H1 (cell line): ENCODE measurements around the gene ZNF831. TPM values are rescaled to one million over a fixed set of nuclear protein-coding genes. Genes with fewer than 3 reads are reported as not detected.

ENCODE experiments used
- CTCF ChIA-PET: fragments of 300-600 bp; sonication (Branson Sonifier 250); formaldehyde crosslinking; loops from one replicate; lab custom pipeline; 2021; ENCODE audit not compliant: partially characterized antibody; lab: Charles Lee
- POLR2A ChIA-PET: fragments of 300-600 bp; sonication (Branson Sonifier 250); formaldehyde crosslinking; loops from one replicate; lab custom pipeline; 2021; ENCODE audit warnings: inconsistent platforms; ENCODE audit not compliant: partially characterized antibody; lab: Charles Lee
- DNase-seq, 2 experiments: peaks; one replicate each; pipeline versions ENCODE4 v3.0.0 to v3.0.0-alpha.2; 2010 to 2022; ENCODE audit warnings: low spot score in 2 of 2, low read depth in 1 of 2, mixed read lengths in 1 of 2
- FAIRE-seq: peaks from 2 replicates; lab custom pipeline; 2011; peaks lifted over from hg19 to GRCh38; lab: Jason Lieb, UNC
- H2AFZ ChIP-seq: 2 replicates; pipeline ENCODE4 v1.8.1; 2012; ENCODE audit warnings: low read length, inconsistent platforms
- H2AK5ac ChIP-seq: 2 replicates; pipeline ENCODE4 v1.6.1; 2013; ENCODE audit warnings: low read depth, low read length
- H2BK120ac ChIP-seq: replicated peaks from 2 replicates; pipeline ENCODE3; 2013; ENCODE audit warnings: low read depth, low read length, inconsistent platforms
- H2BK12ac ChIP-seq: 2 replicates; pipeline ENCODE4 v1.6.1; 2013; ENCODE audit warnings: low read depth, low read length
- H2BK15ac ChIP-seq: 2 replicates; pipeline ENCODE4 v1.6.1; 2013; ENCODE audit warnings: low read length
- H2BK20ac ChIP-seq: 2 replicates; pipeline ENCODE4 v1.6.1; 2013; ENCODE audit warnings: low read length
- H2BK5ac ChIP-seq: 2 replicates; pipeline ENCODE4 v1.6.1; 2013; ENCODE audit warnings: low read depth, low read length
- H3K14ac ChIP-seq: 2 replicates; pipeline ENCODE4 v1.6.1; 2013; ENCODE audit warnings: inconsistent platforms; ENCODE audit not compliant: insufficient read length
- H3K18ac ChIP-seq: 2 replicates; pipeline ENCODE4 v1.6.1; 2013; ENCODE audit warnings: low read length; ENCODE audit errors: extremely low read depth
- H3K23ac ChIP-seq: 2 replicates; pipeline ENCODE4 v1.6.1; 2013; ENCODE audit warnings: inconsistent platforms; ENCODE audit not compliant: insufficient read length
- H3K23me2 ChIP-seq: 2 replicates; pipeline ENCODE4 v1.6.1; 2013; ENCODE audit warnings: low read depth, low read length
- H3K27ac ChIP-seq: 2 replicates; pipeline ENCODE4 v1.6.1; 2011; ENCODE audit warnings: low read depth, low read length, inconsistent platforms
- H3K27me3 ChIP-seq, 4 experiments: replicated peaks in 1 of 4; 1 replicate in 1 of 4; 2 replicates in 3 of 4; pipeline versions ENCODE4 v1.6.1 to v1.8.1; 2011 to 2013; ENCODE audit warnings: low read length in 3 of 4, mild to moderate bottlenecking in 3 of 4, inconsistent platforms in 2 of 4, mixed read lengths in 2 of 4, moderate library complexity in 1 of 4; ENCODE audit not compliant: control insufficient read depth in 3 of 4, insufficient read depth in 3 of 4; ENCODE audit errors: extremely low read depth in 1 of 4
- H3K36me3 ChIP-seq, 4 experiments: 2 replicates each; pipeline versions ENCODE4 v1.6.1 to v1.8.1; 2011 to 2013; ENCODE audit warnings: mild to moderate bottlenecking in 4 of 4, low read length in 3 of 4, moderate library complexity in 2 of 4, control low read depth in 1 of 4, inconsistent platforms in 1 of 4; ENCODE audit not compliant: insufficient read depth in 4 of 4, control insufficient read depth in 2 of 4
- H3K4ac ChIP-seq: replicated peaks from 2 replicates; pipeline ENCODE3; 2013; ENCODE audit warnings: low read length, low read depth, mixed read lengths, inconsistent platforms; ENCODE audit not compliant: insufficient read length
- H3K4me1 ChIP-seq, 4 experiments: replicated peaks in 1 of 4; 1 replicate in 1 of 4; 2 replicates in 3 of 4; pipeline versions ENCODE4 v1.6.1 to v1.8.1; 2011 to 2013; ENCODE audit warnings: low read length in 3 of 4, inconsistent platforms in 2 of 4, mixed read lengths in 1 of 4; ENCODE audit not compliant: insufficient read depth in 4 of 4, control insufficient read depth in 3 of 4
- H3K4me2 ChIP-seq, 2 experiments: 2 replicates each; pipeline versions ENCODE4 v1.6.1 to v1.8.1; 2011 to 2013; ENCODE audit warnings: low read depth in 2 of 2, low read length in 2 of 2, control low read depth in 1 of 2, inconsistent platforms in 1 of 2, mild to moderate bottlenecking in 1 of 2; ENCODE audit not compliant: insufficient read depth in 1 of 2
- H3K4me3 ChIP-seq, 4 experiments: fragments of 200-600, 300-600 bp in 1 of 4; sonication (generic), shearing (Covaris generic), sonication (Bioruptor Twin) in 1 of 4; 2 replicates each; pipeline versions ENCODE4 v1.5.1 to v1.8.1; 2011 to 2016; ENCODE audit warnings: low read length in 4 of 4, low read depth in 3 of 4, control low read depth in 2 of 4, inconsistent platforms in 2 of 4, mild to moderate bottlenecking in 2 of 4, mixed read lengths in 1 of 4, moderate library complexity in 1 of 4; ENCODE audit not compliant: insufficient read depth in 2 of 4; ENCODE audit errors: extremely low read depth in 1 of 4
- H3K56ac ChIP-seq: replicated peaks from 2 replicates; pipeline ENCODE3; 2013; ENCODE audit warnings: low read depth, mild to moderate bottlenecking, mixed read lengths, low read length, inconsistent platforms; ENCODE audit not compliant: insufficient read length
- H3K79me1 ChIP-seq: 2 replicates; pipeline ENCODE4 v1.6.1; 2013; ENCODE audit warnings: low read depth, low read length, control low read depth
- H3K79me2 ChIP-seq, 2 experiments: 2 replicates each; pipeline versions ENCODE4 v1.6.1 to v1.8.1; 2012 to 2013; ENCODE audit warnings: low read length in 2 of 2, mild to moderate bottlenecking in 2 of 2, inconsistent platforms in 1 of 2; ENCODE audit not compliant: insufficient read depth in 2 of 2, control insufficient read depth in 1 of 2
- H3K9ac ChIP-seq, 4 experiments: replicated peaks in 1 of 4; 1 replicate in 1 of 4; 2 replicates in 3 of 4; pipeline versions ENCODE4 v1.6.1 to v1.8.1; 2011 to 2013; ENCODE audit warnings: low read depth in 3 of 4, low read length in 3 of 4, control low read depth in 2 of 4, mild to moderate bottlenecking in 2 of 4, moderate library complexity in 2 of 4, inconsistent platforms in 1 of 4; ENCODE audit errors: extremely low read depth in 1 of 4
- H3K9me3 ChIP-seq, 2 experiments: 2 replicates each; pipeline versions ENCODE4 v1.6.1 to v1.8.1; 2012 to 2013; ENCODE audit warnings: mild to moderate bottlenecking in 2 of 2, moderate library complexity in 2 of 2, control low read depth in 1 of 2, inconsistent platforms in 1 of 2, low read depth in 1 of 2, low read length in 1 of 2, mixed read lengths in 1 of 2; ENCODE audit not compliant: insufficient read depth in 2 of 2
- H4K20me1 ChIP-seq, 2 experiments: replicated peaks in 1 of 2; 2 replicates each; pipeline versions ENCODE3 to v1.8.1; 2011 to 2013; ENCODE audit warnings: inconsistent platforms in 2 of 2, low read length in 2 of 2, mild to moderate bottlenecking in 1 of 2; ENCODE audit not compliant: insufficient read depth in 2 of 2, control insufficient read depth in 1 of 2
- H4K5ac ChIP-seq: 2 replicates; pipeline ENCODE4 v1.6.1; 2013; ENCODE audit warnings: low read length, low read depth, mixed read lengths, inconsistent platforms; ENCODE audit not compliant: insufficient read length
- H4K8ac ChIP-seq: 2 replicates; pipeline ENCODE4 v1.8.0; 2013; ENCODE audit warnings: mild to moderate bottlenecking, moderate library complexity, low read length, inconsistent platforms; ENCODE audit not compliant: insufficient read depth; ENCODE audit errors: extremely low read depth
- H4K91ac ChIP-seq: replicated peaks from 2 replicates; pipeline ENCODE3; 2013; ENCODE audit warnings: low read length, mixed read lengths, inconsistent platforms; ENCODE audit not compliant: insufficient read length
- BCL11A ChIP-seq, 2 experiments: IDR thresholded peaks; one replicate each; pipeline ENCODE4 v1.6.1; 2011; ENCODE audit warnings: low read depth in 2 of 2, low read length in 2 of 2, mild to moderate bottlenecking in 2 of 2
- CHD2 ChIP-seq: IDR thresholded peaks from 2 replicates; pipeline ENCODE4 v1.6.1; 2012; ENCODE audit warnings: low read length, improper control_type of control experiment
- CREB1 ChIP-seq: IDR thresholded peaks from 2 replicates; pipeline ENCODE4 v1.6.1; 2012; ENCODE audit warnings: inconsistent platforms
- FOSL1 ChIP-seq: IDR thresholded peaks from 2 replicates; pipeline ENCODE4 v1.6.1; 2011; ENCODE audit warnings: mild to moderate bottlenecking, low read depth, low read length, moderate library complexity; ENCODE audit not compliant: insufficient read depth
- GTF2F1 ChIP-seq: IDR thresholded peaks from 2 replicates; pipeline ENCODE4 v1.6.1; 2012; ENCODE audit warnings: low read depth, low read length, improper control_type of control experiment, borderline replicate concordance
- HDAC6 ChIP-seq: IDR thresholded peaks from one replicate; pipeline ENCODE4 v1.7.1; 2012; ENCODE audit warnings: low read depth, mild to moderate bottlenecking, inconsistent platforms, low read length, moderate library complexity
- RFX5 ChIP-seq: IDR thresholded peaks from 2 replicates; pipeline ENCODE4 v1.6.1; 2011; ENCODE audit warnings: low read depth, low read length, improper control_type of control experiment, borderline replicate concordance
- SIN3A ChIP-seq, 2 experiments: IDR thresholded peaks in 1 of 2; conservative IDR thresholded peaks in 1 of 2; 2 replicates each; pipeline ENCODE4 v1.6.1; 2011 to 2012; ENCODE audit warnings: low read length in 2 of 2, improper control_type of control experiment in 1 of 2, low read depth in 1 of 2, mild to moderate bottlenecking in 1 of 2
- SIX5 ChIP-seq: IDR thresholded peaks from 2 replicates; pipeline ENCODE4 v1.6.1; 2011; ENCODE audit warnings: mild to moderate bottlenecking, low read depth, low read length
- SP2 ChIP-seq: IDR thresholded peaks from 2 replicates; pipeline ENCODE4 v1.6.1; 2012; ENCODE audit warnings: mild to moderate bottlenecking, low read length, inconsistent platforms
- TAF1 ChIP-seq: IDR thresholded peaks from 2 replicates; pipeline ENCODE4 v1.6.1; 2011; ENCODE audit warnings: mild to moderate bottlenecking, low read depth, low read length
- TAF7 ChIP-seq: optimal IDR thresholded peaks from 2 replicates; pipeline ENCODE3; 2011; ENCODE audit warnings: low read depth, mild to moderate bottlenecking, inconsistent platforms, low read length, moderate library complexity, borderline replicate concordance
- TCF12 ChIP-seq: IDR thresholded peaks from 2 replicates; pipeline ENCODE4 v1.6.1; 2011; ENCODE audit warnings: low read depth, mild to moderate bottlenecking, low read length
- WGBS, 2 experiments: shearing (Covaris generic) in 1 of 2; methylation state at CpG; one replicate each; pipeline versions ENCODE4 v1.1.6 to v1.1.7; 2013 to 2015; ENCODE audit warnings: low lambda C conversion rate in 2 of 2, mixed read lengths in 2 of 2, inconsistent platforms in 1 of 2, low coverage in 1 of 2, missing lambda C conversion rate in 1 of 2; ENCODE audit not compliant: insufficient replicate concordance in 2 of 2, insufficient coverage in 1 of 2, insufficient read length in 1 of 2; ENCODE audit errors: extremely low coverage in 1 of 2, missing lambda C conversion rate in 1 of 2; 5-methylcytosine and 5-hydroxymethylcytosine counted together
- polyA plus RNA-seq, 7 experiments: library from polyadenylated mRNA; depleted of rRNA in 3 of 7; stranded (reverse) in 5 of 7; unstranded in 2 of 7; fragments of >200 nt in 5 of 7; fragments of 200-250 nt in 2 of 7; gene quantifications; 1 replicate in 5 of 7; 2 replicates in 1 of 7; 4 replicates in 1 of 7; pipeline versions ENCODE4 v1.2.1 to v1.2.3, GENCODE V29; 2011 to 2013; ENCODE audit warnings: missing spikeins in 2 of 7, mixed read lengths in 2 of 7
- total RNA-seq: library from RNA; stranded (reverse); fragmentation: NEBNext Ultra II Directional; extraction: Animal tissue kit (Norgen Biotek cat#: 25700); gene quantifications from 2 replicates; pipeline ENCODE4 v1.2.1, GENCODE V29; 2021

The ZNF831 gene
- total and polyA plus RNA-seq, 2 of the 8 experiments (the other 6 are each of a cell fraction or from before 2014, with no cell fraction given): not detected

DNA sequence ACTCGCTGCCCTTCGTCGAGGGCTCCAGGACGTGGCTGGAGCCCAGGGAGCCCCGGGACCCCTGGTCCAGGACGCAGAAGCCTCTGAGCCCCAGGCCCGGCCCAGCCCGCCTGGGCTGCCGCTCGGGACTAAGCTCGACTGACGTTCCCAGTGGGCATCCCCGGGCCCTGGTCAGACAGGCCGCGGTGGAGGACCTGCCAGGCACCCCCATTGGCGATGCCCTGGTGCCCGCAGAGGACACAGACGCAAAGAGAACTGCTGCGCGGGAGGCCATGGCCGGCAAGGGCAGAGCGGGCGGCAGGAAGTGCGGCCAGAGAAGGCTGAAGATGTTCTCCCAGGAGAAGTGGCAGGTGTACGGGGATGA lies 28.9 kb downstream of the ZNF831 start:
- ChIA-PET POLR2A (no interaction called here), CTCF (interaction anchor here (0.9 to 1.5 kb wide), 3 partner anchors 14 to 213 kb away, joined by 4 to 5 read pairs (median 5); no protein-coding TSS in a partner anchor)
- H4K91ac ChIP-seq: no peak overlapping the region
- no peak overlapping the region for H3K23ac ChIP-seq
- no peak overlapping the region for H3K27ac ChIP-seq
- no peak overlapping the region for H3K14ac ChIP-seq
- no peaks in the 10 kb centered on the region for H3K4me1 ChIP-seq
- no peaks in the 10 kb centered on the region for H3K9me3 ChIP-seq
- 96% methylated on average over 13 of the region's 25 CpGs; no CpG with 5 or more reads in 1 of the 2 experiments for WGBS, 2 experiments
- H3K4me3 ChIP-seq: no peak overlapping the region
- no peak overlapping the region for H2AK5ac ChIP-seq
- H2BK12ac ChIP-seq: no peak overlapping the region
- H4K5ac ChIP-seq: no peak overlapping the region
- no peaks in the 10 kb centered on the region for H3K27me3 ChIP-seq
- H2AFZ ChIP-seq: no peak overlapping the region; the same call in 1 of the 2 replicates
- no peak for DNase-seq
- no peak for FAIRE-seq
- no peak overlapping the region for H2BK5ac ChIP-seq
- no peaks in the 10 kb centered on the region for H3K36me3 ChIP-seq
- no peaks in the 10 kb centered on the region for H3K79me1 ChIP-seq
- H2BK15ac ChIP-seq: no peak overlapping the region
- H3K4me2 ChIP-seq: no peak overlapping the region
- H3K56ac ChIP-seq: no peak overlapping the region
- H2BK20ac ChIP-seq: no peak overlapping the region
- H2BK120ac ChIP-seq: no peak overlapping the region
- H3K9ac ChIP-seq: no peak overlapping the region
- H3K18ac ChIP-seq: no peak overlapping the region
- H4K8ac ChIP-seq: no peak overlapping the region
- H3K4ac ChIP-seq: no peak overlapping the region
- H3K79me2 ChIP-seq: no peaks in the 10 kb centered on the region
- no peaks in the 10 kb centered on the region for H4K20me1 ChIP-seq
- H3K23me2 ChIP-seq: peaks cover 2% of the 10 kb centered on the region; the same call in 1 of the 2 replicates
- TF ChIP-seq HDAC6 (no peak), BCL11A (IDR thresholded peaks at IDR 0.05; ENCODE audit: low read depth in 2 of 2, low read length in 2 of 2) (no peak), CHD2 (no peak), TAF7 (no peak), FOSL1 (no peak), SIX5 (no peak), GTF2F1 (no peak), TCF12 (no peak), SP2 (no peak), CREB1 (no peak), TAF1 (no peak), SIN3A (conservative IDR thresholded peaks at IDR 0.05 in 1 of 2, IDR thresholded peaks at IDR 0.05 in 1 of 2; ENCODE audit: low read depth in 1 of 2, low read length in 2 of 2) (no peak), RFX5 (no peak)
